NB4 (cell line): ENCODE measurements around the gene ABHD4.
A peak's percentile ranks its signal among the peaks of the same experiment; 100 is the strongest.

Experiments
- DNase-seq: peaks from one replicate; pipeline ENCODE4 v3.0.0; 2010; ENCODE audit warnings: low read depth
- H3K4me3 ChIP-seq: one replicate; pipeline ENCODE4 v1.5.1; 2011; ENCODE audit warnings: mild to moderate bottlenecking, low read depth, low read length, moderate library complexity
- MAX ChIP-seq: IDR thresholded peaks from 2 replicates; pipeline ENCODE4 v1.6.1; 2011; ENCODE audit warnings: low read depth, low read length
- MYC ChIP-seq: IDR thresholded peaks from 2 replicates; pipeline ENCODE4 v1.6.1; 2011; ENCODE audit warnings: low read depth, low read length
- POLR2A ChIP-seq: IDR thresholded peaks from 2 replicates; pipeline ENCODE4 v1.6.1; 2011; ENCODE audit warnings: mild to moderate bottlenecking; ENCODE audit not compliant: insufficient read length; ENCODE audit errors: extremely low read depth
- TF ChIP-seq, protein P1 (sequence below): IDR thresholded peaks from one replicate; pipeline ENCODE4 v1.5.1; 2012; ENCODE audit warnings: low read depth, low read length

ABHD4 gene

DNA sequence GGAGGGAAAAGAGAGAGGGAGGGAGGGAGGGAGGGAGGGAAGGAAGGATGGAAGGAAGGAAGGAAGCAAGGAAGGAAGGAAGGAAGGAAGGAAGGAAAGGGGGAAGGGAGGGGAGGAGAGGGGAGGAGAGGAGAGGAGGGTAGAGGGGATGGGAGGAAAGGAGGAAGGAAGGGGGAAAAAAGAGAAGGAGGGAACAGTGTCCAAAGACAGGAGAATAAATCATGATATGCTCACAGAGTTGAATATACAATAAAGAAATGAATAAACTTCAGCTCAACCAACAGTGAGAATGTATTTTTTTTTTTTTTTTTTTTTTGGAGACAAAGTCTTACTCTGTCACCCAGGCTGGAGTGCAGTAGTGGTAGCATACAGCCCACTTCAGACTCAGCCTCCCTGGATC, 42.1 kb downstream of the ABHD4 start:
- TF ChIP-seq MYC, result no peak
- no peak overlapping the region for H3K4me3 ChIP-seq
- no peak for DNase-seq

DNA sequence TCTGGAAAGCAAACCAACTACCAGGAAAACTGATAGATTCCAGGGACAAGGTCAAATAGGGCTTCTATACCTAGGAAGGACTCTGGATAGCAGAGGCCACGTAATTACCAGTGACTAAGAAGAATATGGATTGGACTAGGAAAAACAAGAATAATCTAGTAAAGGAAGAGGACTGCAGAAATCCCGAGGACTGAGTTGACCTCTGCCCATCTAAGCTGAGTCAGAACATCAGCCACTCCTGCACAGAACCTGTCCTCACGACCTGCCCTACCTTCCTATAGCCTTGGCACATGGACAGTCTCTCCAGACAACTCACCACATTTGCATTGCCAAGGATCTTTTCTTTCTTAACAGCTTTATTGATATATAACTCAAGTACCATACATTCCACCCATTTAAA, 43.7 kb downstream of the ABHD4 start:
- TF ChIP-seq MYC, result no peak
- TF ChIP-seq MAX, result no peak
- TF ChIP-seq, protein P1, sequence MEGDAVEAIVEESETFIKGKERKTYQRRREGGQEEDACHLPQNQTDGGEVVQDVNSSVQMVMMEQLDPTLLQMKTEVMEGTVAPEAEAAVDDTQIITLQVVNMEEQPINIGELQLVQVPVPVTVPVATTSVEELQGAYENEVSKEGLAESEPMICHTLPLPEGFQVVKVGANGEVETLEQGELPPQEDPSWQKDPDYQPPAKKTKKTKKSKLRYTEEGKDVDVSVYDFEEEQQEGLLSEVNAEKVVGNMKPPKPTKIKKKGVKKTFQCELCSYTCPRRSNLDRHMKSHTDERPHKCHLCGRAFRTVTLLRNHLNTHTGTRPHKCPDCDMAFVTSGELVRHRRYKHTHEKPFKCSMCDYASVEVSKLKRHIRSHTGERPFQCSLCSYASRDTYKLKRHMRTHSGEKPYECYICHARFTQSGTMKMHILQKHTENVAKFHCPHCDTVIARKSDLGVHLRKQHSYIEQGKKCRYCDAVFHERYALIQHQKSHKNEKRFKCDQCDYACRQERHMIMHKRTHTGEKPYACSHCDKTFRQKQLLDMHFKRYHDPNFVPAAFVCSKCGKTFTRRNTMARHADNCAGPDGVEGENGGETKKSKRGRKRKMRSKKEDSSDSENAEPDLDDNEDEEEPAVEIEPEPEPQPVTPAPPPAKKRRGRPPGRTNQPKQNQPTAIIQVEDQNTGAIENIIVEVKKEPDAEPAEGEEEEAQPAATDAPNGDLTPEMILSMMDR, result no peak
- TF ChIP-seq POLR2A, result no peak
- H3K4me3 ChIP-seq, result no peak overlapping the region

GRCh38 chr14:22644305-22644635, 46.2 kb downstream of the ABHD4 start, which contains the start of gene OR6J1:
TSS of gene OR6J1 (minus strand) at chr14:22644352. CDS start at chr14:22634811, 9,541 bp downstream.
- no peak within 1 kb of the TSS for H3K4me3 ChIP-seq
- DNase-seq, result no peak
- TF ChIP-seq MAX (no peak), MYC (no peak), POLR2A (no peak)
- TF ChIP-seq, protein P1, result no peak

More for the DNA sequence above, 43.7 kb downstream of the ABHD4 start:
- DNase-seq, result no peak

GRCh38 chr14:22646570-22647254, 48.6 kb downstream of the ABHD4 start:
- peak; percentile 71 for DNase-seq
- TF ChIP-seq MYC, result no peak
- no peak for TF ChIP-seq POLR2A
- TF ChIP-seq MAX, result no peak
- TF ChIP-seq, protein P1, result no peak
- H3K4me3 ChIP-seq, result no peak overlapping the region

GRCh38 chr14:22648506-22648905, 50.4 kb downstream of the ABHD4 start:
- H3K4me3 ChIP-seq, result no peak overlapping the region
- TF ChIP-seq MAX (no peak), POLR2A (no peak), MYC (no peak)
- TF ChIP-seq, protein P1, result no peak
- no peak for DNase-seq

- H3K4me3 ChIP-seq, result no peak overlapping the region
- no peak for TF ChIP-seq MYC
- TF ChIP-seq, protein P1, result no peak
- no peak for TF ChIP-seq POLR2A
- no peak for TF ChIP-seq MAX
- no peak for DNase-seq
Measured at GRCh38 chr14:22650046-22650739, 52.1 kb downstream of the ABHD4 start.
